H9 (cell line): ENCODE measurements around the gene BOD1L1. TPM values are rescaled to one million over a fixed set of nuclear protein-coding genes. Genes with fewer than 3 reads are reported as not detected.

Experiments
- DNase-seq: peaks from one replicate; pipeline ENCODE4 v3.0.0-alpha.2; 2017
- H2AFZ ChIP-seq: one replicate; pipeline ENCODE4 v1.6.1; 2013; ENCODE audit warnings: mild to moderate bottlenecking, low read length, control low read depth, moderate library complexity
- H2AK5ac ChIP-seq: 2 replicates; pipeline ENCODE4 v1.6.1; 2013; ENCODE audit warnings: low read length, control low read depth, mixed read lengths; ENCODE audit not compliant: insufficient read length
- H2BK120ac ChIP-seq: one replicate; pipeline ENCODE4 v1.6.1; 2013; ENCODE audit warnings: low read depth, mild to moderate bottlenecking, low read length, control low read depth, inconsistent platforms; ENCODE audit not compliant: poor library complexity, severe bottlenecking
- H2BK12ac ChIP-seq: 2 replicates; pipeline ENCODE4 v1.6.1; 2013; ENCODE audit warnings: low read length, control low read depth, mixed read lengths, low read depth; ENCODE audit not compliant: insufficient read length
- H2BK15ac ChIP-seq: 2 replicates; pipeline ENCODE4 v1.6.1; 2013; ENCODE audit warnings: low read depth, low read length, control low read depth
- H2BK20ac ChIP-seq: one replicate; pipeline ENCODE4 v1.6.1; 2013; ENCODE audit warnings: low read depth, mild to moderate bottlenecking, low read length, control low read depth, inconsistent platforms; ENCODE audit not compliant: poor library complexity, severe bottlenecking
- H2BK5ac ChIP-seq: 2 replicates; pipeline ENCODE4 v1.6.1; 2013; ENCODE audit warnings: low read length, control low read depth, mixed read lengths; ENCODE audit not compliant: insufficient read length
- H3K14ac ChIP-seq: 2 replicates; pipeline ENCODE4 v1.6.1; 2013; ENCODE audit warnings: low read length, control low read depth; ENCODE audit not compliant: insufficient read depth
- H3K18ac ChIP-seq: 2 replicates; pipeline ENCODE4 v1.6.1; 2013; ENCODE audit warnings: low read depth, mild to moderate bottlenecking, mixed read lengths, low read length, control low read depth; ENCODE audit not compliant: insufficient read length
- H3K23ac ChIP-seq: 2 replicates; pipeline ENCODE4 v1.6.1; 2013; ENCODE audit warnings: low read length, control low read depth, mixed read lengths, low read depth; ENCODE audit not compliant: insufficient read length
- H3K23me2 ChIP-seq: 2 replicates; pipeline ENCODE4 v1.6.1; 2013; ENCODE audit warnings: low read depth, mild to moderate bottlenecking, mixed read lengths, low read length, control low read depth; ENCODE audit not compliant: insufficient read length, poor library complexity, severe bottlenecking
- H3K27ac ChIP-seq: 2 replicates; pipeline ENCODE4 v1.5.1; 2013; ENCODE audit warnings: low read length, control low read depth, mixed read lengths, low read depth; ENCODE audit not compliant: insufficient read length
- H3K27me3 ChIP-seq: 2 replicates; pipeline ENCODE4 v1.6.1; 2013; ENCODE audit warnings: low read length, control low read depth, inconsistent platforms; ENCODE audit not compliant: insufficient read depth
- H3K4ac ChIP-seq: 2 replicates; pipeline ENCODE4 v1.6.1; 2013; ENCODE audit warnings: low read depth, mild to moderate bottlenecking, control low read depth, inconsistent platforms, low read length, moderate library complexity
- H3K4me1 ChIP-seq: 2 replicates; pipeline ENCODE4 v1.6.1; 2013; ENCODE audit warnings: low read length, control low read depth, inconsistent platforms; ENCODE audit not compliant: insufficient read depth
- H3K4me2 ChIP-seq: 2 replicates; pipeline ENCODE4 v1.6.1; 2013; ENCODE audit warnings: low read length, control low read depth, mixed read lengths; ENCODE audit not compliant: insufficient read length, insufficient read depth
- H3K56ac ChIP-seq: 2 replicates; pipeline ENCODE4 v1.6.1; 2013; ENCODE audit warnings: low read depth, mild to moderate bottlenecking, mixed read lengths, low read length, control low read depth; ENCODE audit not compliant: insufficient read length
- H3K79me1 ChIP-seq: 2 replicates; pipeline ENCODE4 v1.6.1; 2013; ENCODE audit warnings: low read depth, mild to moderate bottlenecking, moderate library complexity, low read length, control low read depth, inconsistent platforms; ENCODE audit not compliant: insufficient read depth, poor library complexity, severe bottlenecking
- H3K79me2 ChIP-seq: 2 replicates; pipeline ENCODE4 v1.6.1; 2013; ENCODE audit warnings: low read length, control low read depth, inconsistent platforms; ENCODE audit not compliant: insufficient read depth
- H3K9ac ChIP-seq: 2 replicates; pipeline ENCODE4 v1.6.1; 2013; ENCODE audit warnings: low read length, control low read depth, mixed read lengths; ENCODE audit not compliant: insufficient read length; ENCODE audit errors: extremely low read depth
- H3K9me3 ChIP-seq: one replicate; pipeline ENCODE4 v1.6.1; 2013; ENCODE audit warnings: low read depth, low read length, inconsistent platforms; ENCODE audit not compliant: control insufficient read depth
- H3T11ph ChIP-seq: one replicate; pipeline ENCODE4 v1.6.1; 2013; ENCODE audit warnings: mild to moderate bottlenecking, low read length, control low read depth, inconsistent platforms
- H4K20me1 ChIP-seq: one replicate; pipeline ENCODE4 v1.6.1; 2013; ENCODE audit not compliant: control insufficient read depth, insufficient read length, insufficient read depth
- H4K5ac ChIP-seq: 2 replicates; pipeline ENCODE4 v1.6.1; 2013; ENCODE audit warnings: low read depth, mild to moderate bottlenecking, mixed read lengths, low read length, control low read depth; ENCODE audit not compliant: insufficient read length
- H4K8ac ChIP-seq: replicated peaks from 2 replicates; pipeline ENCODE4 v1.6.1; 2013; ENCODE audit warnings: low read length, control low read depth, mixed read lengths, low read depth; ENCODE audit not compliant: insufficient read length
- H4K91ac ChIP-seq: 2 replicates; pipeline ENCODE4 v1.6.1; 2013; ENCODE audit warnings: low read depth, mild to moderate bottlenecking, moderate library complexity, mixed read lengths, low read length, control low read depth; ENCODE audit not compliant: insufficient read length
- H3K27ac Mint-ChIP-seq, 3 experiments: 2 replicates in 2 of 3; 3 replicates in 1 of 3; pipeline ENCODE4 v1.8.0; 2020 to 2021; ENCODE audit warnings: mixed read lengths in 3 of 3, mild to moderate bottlenecking in 1 of 3, moderate library complexity in 1 of 3
- H3K27me3 Mint-ChIP-seq: 2 replicates; pipeline ENCODE4 v1.8.0; 2021; ENCODE audit warnings: low read depth, mild to moderate bottlenecking, moderate library complexity, mixed read lengths
- H3K36me3 Mint-ChIP-seq, 3 experiments: 2 replicates in 2 of 3; 3 replicates in 1 of 3; pipeline ENCODE4 v1.8.0; 2020 to 2021; ENCODE audit warnings: low read depth in 3 of 3, mixed read lengths in 3 of 3; ENCODE audit not compliant: insufficient read depth in 1 of 3
- H3K4me1 Mint-ChIP-seq, 2 experiments: 2 replicates each; pipeline ENCODE4 v1.8.0; 2020; ENCODE audit warnings: mixed read lengths in 2 of 2
- H3K4me3 Mint-ChIP-seq, 2 experiments: 2 replicates in 1 of 2; 3 replicates in 1 of 2; pipeline ENCODE4 v1.8.0; 2020 to 2021; ENCODE audit warnings: mild to moderate bottlenecking in 2 of 2, mixed read lengths in 2 of 2, moderate library complexity in 1 of 2
- H3K9me3 Mint-ChIP-seq, 2 experiments: 2 replicates in 1 of 2; 3 replicates in 1 of 2; pipeline ENCODE4 v1.8.0; 2020; ENCODE audit warnings: mild to moderate bottlenecking in 2 of 2, mixed read lengths in 2 of 2, moderate library complexity in 1 of 2
- CTCF ChIP-seq: fragments of 200-600 bp; sonication (generic); conservative IDR thresholded peaks from 3 replicates; pipeline ENCODE4 v1.8.0; 2021; ENCODE audit warnings: antibody characterized with exemption, mild to moderate bottlenecking
- WGBS: extraction: QIAGEN DNeasy Blood & Tissue Kit; methylation state at CpG from one replicate; pipeline ENCODE4 v1.1.7; 2013; ENCODE audit warnings: missing lambda C conversion rate, low lambda C conversion rate, mixed read lengths; ENCODE audit not compliant: insufficient read length; ENCODE audit errors: extremely low coverage; 5-methylcytosine and 5-hydroxymethylcytosine counted together
- total RNA-seq: library from RNA; stranded (reverse); gene quantifications from 2 replicates; pipeline ENCODE4 v1.2.1, GENCODE V29; 2021

BOD1L1 gene
- total RNA-seq, 1 experiment from 2014 or later: 37.8 TPM

GRCh38 chr4:13584481-13584880 lies 43.0 kb downstream of the BOD1L1 start:
- Histone ChIP-seq H4K5ac (no peak overlapping the region), H3K27ac (no peak overlapping the region), H3K4me1 (no peaks in the 10 kb centered on the region), H2BK120ac (no peak overlapping the region), H3K14ac (no peak overlapping the region), H4K91ac (no peak overlapping the region), H3K27me3 (no peaks in the 10 kb centered on the region), H3K4ac (no peak overlapping the region), H4K8ac (no peak overlapping the region), H3K9ac (no peak overlapping the region), H3K79me2 (no peaks in the 10 kb centered on the region), H2AK5ac (no peak overlapping the region), H2BK15ac (no peak overlapping the region), H3K79me1 (no peaks in the 10 kb centered on the region), H3K23me2 (no peaks in the 10 kb centered on the region), H3K9me3 (no peaks in the 10 kb centered on the region), H2AFZ (no peak overlapping the region), H3K18ac (no peak overlapping the region), H2BK5ac (no peak overlapping the region), H3K23ac (no peak overlapping the region), H2BK12ac (no peak overlapping the region), H3T11ph (no peak overlapping the region), H3K4me2 (no peak overlapping the region), H3K56ac (no peak overlapping the region), H2BK20ac (no peak overlapping the region), H4K20me1 (no peaks in the 10 kb centered on the region)
- H3K27ac Mint-ChIP-seq: no peak overlapping the region
- H3K9me3 Mint-ChIP-seq: no peaks in the 10 kb centered on the region
- H3K36me3 Mint-ChIP-seq: peaks cover 6 to 64% (median 60%) of the 10 kb centered on the region in 3 experiments; a peak in 6 of 7 replicates
- no peaks in the 10 kb centered on the region for H3K4me1 Mint-ChIP-seq
- whole genome bisulfite sequencing: no CpG with 5 or more reads among the region's 5 CpGs
- no peak overlapping the region for H3K4me3 Mint-ChIP-seq
- H3K27me3 Mint-ChIP-seq: no peaks in the 10 kb centered on the region
- no peak for DNase-seq
- no peak for TF ChIP-seq CTCF
